Calu3 (cell line): ENCODE measurements around the gene EHD3. TPM values are rescaled to one million over a fixed set of nuclear protein-coding genes. Genes with fewer than 3 reads are reported as not detected.

Source experiments
- BruUV-seq: library from RNA; stranded (reverse); fragments of 400-500 nt; replicated peaks from 2 replicates; lab custom pipeline; 2021; lab: Mats Ljungman, UMichigan
- CTCF ChIA-PET: fragments of 300-600 bp; sonication (Branson Sonifier 250); formaldehyde crosslinking; loops from one replicate; lab custom pipeline; 2022; ENCODE audit warnings: antibody characterized with exemption; lab: Charles Lee
- DNase-seq: peaks from one replicate; pipeline ENCODE4 v3.0.0; 2022
- H3K27ac Mint-ChIP-seq: one replicate; pipeline ENCODE4 v1.8.0; 2022; ENCODE audit warnings: mixed read lengths; ENCODE audit not compliant: unreplicated experiment
- H3K27me3 Mint-ChIP-seq: one replicate; pipeline ENCODE4 v1.8.0; 2022; ENCODE audit warnings: mixed read lengths; ENCODE audit not compliant: unreplicated experiment
- H3K36me3 Mint-ChIP-seq: one replicate; pipeline ENCODE4 v1.8.0; 2022; ENCODE audit warnings: mild to moderate bottlenecking, moderate library complexity, mixed read lengths; ENCODE audit not compliant: insufficient read depth, unreplicated experiment
- H3K4me1 Mint-ChIP-seq: one replicate; pipeline ENCODE4 v1.8.0; 2022; ENCODE audit warnings: mild to moderate bottlenecking, low read depth, mixed read lengths; ENCODE audit not compliant: unreplicated experiment
- H3K4me3 Mint-ChIP-seq: one replicate; pipeline ENCODE4 v1.8.0; 2022; ENCODE audit warnings: mild to moderate bottlenecking, low read depth, moderate library complexity, mixed read lengths; ENCODE audit not compliant: unreplicated experiment
- H3K9me3 Mint-ChIP-seq: one replicate; pipeline ENCODE4 v1.8.0; 2022; ENCODE audit warnings: low read depth, mixed read lengths; ENCODE audit not compliant: unreplicated experiment
- CTCF ChIP-seq: fragments of 200-600 bp; IDR thresholded peaks from one replicate; pipeline ENCODE4 v1.8.0; 2022; ENCODE audit warnings: antibody characterized with exemption; ENCODE audit not compliant: unreplicated experiment
- intact Hi-C: fragments of 100-400 bp; cut with micrococcal nuclease; formaldehyde crosslinking; loops from one replicate; pipeline ENCODE4 v1.10.0; 2022; ENCODE audit not compliant: unreplicated experiment
- total RNA-seq: library from RNA; stranded (reverse); gene quantifications from 2 replicates; pipeline ENCODE4 v1.2.3, GENCODE V29; 2022

Gene EHD3
- total RNA-seq, 1 experiment from 2014 or later = 1.7 TPM

GRCh38 chr2:31207790-31208189, 26.2 kb upstream of the EHD3 start:
- H3K4me1 Mint-ChIP-seq = no peaks in the 10 kb centered on the region

GRCh38 chr2:31208240-31208639, 25.7 kb upstream of the EHD3 start:
- Mint-ChIP-seq H3K36me3 (no peaks in the 10 kb centered on the region), H3K4me1 (no peaks in the 10 kb centered on the region), H3K9me3 (peaks cover 2% of the 10 kb centered on the region), H3K27ac (no peak overlapping the region), H3K4me3 (no peak overlapping the region), H3K27me3 (peaks cover 18% of the 10 kb centered on the region)
- DNase-seq = no peak
- intact Hi-C loops = no loop called here
- CTCF ChIA-PET = interaction anchor here (0.6 to 1.3 kb wide), 2 partner anchors 11 to 37 kb away, joined by 3 to 5 read pairs; no protein-coding TSS in a partner anchor
- TF ChIP-seq CTCF = no peak
- BruUV-seq = no TSS peak

More at GRCh38 chr2:31207790-31208189, 26.2 kb upstream of the EHD3 start:
- peaks cover 2% of the 10 kb centered on the region for H3K9me3 Mint-ChIP-seq
- intact Hi-C loops = no loop called here
- H3K4me3 Mint-ChIP-seq = no peak overlapping the region
- no peaks in the 10 kb centered on the region for H3K36me3 Mint-ChIP-seq
- TF ChIP-seq CTCF = no peak
- no peak for DNase-seq
- no peak overlapping the region for H3K27ac Mint-ChIP-seq
- H3K27me3 Mint-ChIP-seq = peaks cover 23% of the 10 kb centered on the region
- BruUV-seq = no TSS peak
- CTCF ChIA-PET = interaction anchor here (0.6 to 0.7 kb wide), 2 partner anchors 11 to 143 kb away, joined by 3 read pairs; no protein-coding TSS in a partner anchor

- peaks cover 30% of the 10 kb centered on the region for H3K27me3 Mint-ChIP-seq
- H3K27ac Mint-ChIP-seq = no peak overlapping the region
- CTCF ChIA-PET = interaction anchor here (0.5 kb wide), 1 partner anchor 30 kb away, joined by 4 read pairs; no protein-coding TSS in a partner anchor
- intact Hi-C loops = no loop called here
- TF ChIP-seq CTCF = no peak
- DNase-seq = no peak
- BruUV-seq = no TSS peak
- H3K4me3 Mint-ChIP-seq = no peak overlapping the region
- H3K4me1 Mint-ChIP-seq = no peaks in the 10 kb centered on the region
- H3K36me3 Mint-ChIP-seq = no peaks in the 10 kb centered on the region
- no peaks in the 10 kb centered on the region for H3K9me3 Mint-ChIP-seq
Observed at GRCh38 chr2:31212659-31213600, 21.0 kb upstream of the EHD3 start.

GRCh38 chr2:31213601-31214443, 20.1 kb upstream of the EHD3 start:
- CTCF ChIA-PET = no interaction called here
- TF ChIP-seq CTCF = no peak
- Mint-ChIP-seq H3K36me3 (no peaks in the 10 kb centered on the region), H3K4me1 (no peaks in the 10 kb centered on the region), H3K27ac (no peak overlapping the region), H3K9me3 (no peaks in the 10 kb centered on the region), H3K4me3 (no peak overlapping the region), H3K27me3 (peaks cover 39% of the 10 kb centered on the region)
- no peak for DNase-seq
- BruUV-seq = no TSS peak
- intact Hi-C loops = no loop called here
